ENCODE results near the gene B9D1.

B9D1 gene

GRCh38 chr17:19301274-19301951, 61.1 kb downstream of the B9D1 start:
- DNase-seq: no peak

- DNase-seq: no peak
These were observed 62.7 kb downstream of the B9D1 start for GRCh38 chr17:19299866-19300265.

- no peak for DNase-seq
These were observed 63.2 kb downstream of the B9D1 start for GRCh38 chr17:19299214-19299747.

GRCh38 chr17:19298569-19299213, 63.8 kb downstream of the B9D1 start:
- no peak for DNase-seq

- no peak for DNase-seq
These were observed 65.4 kb downstream of the B9D1 start for GRCh38 chr17:19296786-19297778.

- DNase-seq: no peak
These were observed 66.9 kb downstream of the B9D1 start for GRCh38 chr17:19295473-19296135.

- no peak for DNase-seq
These were observed 68.1 kb downstream of the B9D1 start for GRCh38 chr17:19294443-19294842.
